ENCODE measurements around the gene LRRC7.

- TF ChIP-seq POLR2A (IDR thresholded peaks at IDR 0.05) = no peak
- no peak for TF ChIP-seq CTCF (IDR thresholded peaks at IDR 0.05)
These were observed 534.1 kb downstream of the LRRC7 start for GRCh38 chr1:70101774-70102173.
